Fibroblast of villous mesenchyme (primary cell): Measurements from ENCODE around the gene ZNF574. TPM values are rescaled to one million over a fixed set of nuclear protein-coding genes. Genes with fewer than 3 reads are reported as not detected.

Experiments used
- DNase-seq: peaks from one replicate; pipeline ENCODE4 v3.0.0-alpha.2; 2010; ENCODE audit warnings: low read depth
- H3K4me3 ChIP-seq: 2 replicates; pipeline ENCODE4 v1.5.1; 2011; ENCODE audit warnings: low read depth, mild to moderate bottlenecking, low read length
- total RNA-seq: library from RNA; depleted of rRNA; stranded (reverse); fragments of >200 nt; gene quantifications from 2 replicates; pipeline ENCODE4 v1.2.3, GENCODE V29; 2012
- TF ChIP-seq, protein P1 (sequence below): IDR thresholded peaks from 2 replicates; pipeline ENCODE4 v1.5.1; 2012; ENCODE audit warnings: low read depth, mild to moderate bottlenecking, low read length; ENCODE audit not compliant: insufficient read depth

Gene ZNF574
- total RNA-seq, 1 donor, result 19.0 TPM

DNA sequence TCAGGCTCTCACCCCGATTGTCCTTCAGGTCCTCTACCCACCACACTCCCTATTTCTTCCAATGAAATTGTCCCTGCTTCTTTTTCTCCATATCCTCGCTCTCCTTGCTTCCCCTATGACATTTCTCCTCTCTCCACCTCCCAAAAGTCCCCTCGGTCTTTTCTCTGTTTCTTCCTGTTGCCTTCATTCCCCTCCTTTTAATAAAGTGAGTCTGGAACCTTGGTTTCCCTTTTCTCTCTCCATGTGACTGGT lies 676 bp upstream of the ZNF574 start:
- H3K4me3 ChIP-seq, result peak overlapping the region; percentile 78
- DNase-seq, result no peak
- TF ChIP-seq, protein P1, sequence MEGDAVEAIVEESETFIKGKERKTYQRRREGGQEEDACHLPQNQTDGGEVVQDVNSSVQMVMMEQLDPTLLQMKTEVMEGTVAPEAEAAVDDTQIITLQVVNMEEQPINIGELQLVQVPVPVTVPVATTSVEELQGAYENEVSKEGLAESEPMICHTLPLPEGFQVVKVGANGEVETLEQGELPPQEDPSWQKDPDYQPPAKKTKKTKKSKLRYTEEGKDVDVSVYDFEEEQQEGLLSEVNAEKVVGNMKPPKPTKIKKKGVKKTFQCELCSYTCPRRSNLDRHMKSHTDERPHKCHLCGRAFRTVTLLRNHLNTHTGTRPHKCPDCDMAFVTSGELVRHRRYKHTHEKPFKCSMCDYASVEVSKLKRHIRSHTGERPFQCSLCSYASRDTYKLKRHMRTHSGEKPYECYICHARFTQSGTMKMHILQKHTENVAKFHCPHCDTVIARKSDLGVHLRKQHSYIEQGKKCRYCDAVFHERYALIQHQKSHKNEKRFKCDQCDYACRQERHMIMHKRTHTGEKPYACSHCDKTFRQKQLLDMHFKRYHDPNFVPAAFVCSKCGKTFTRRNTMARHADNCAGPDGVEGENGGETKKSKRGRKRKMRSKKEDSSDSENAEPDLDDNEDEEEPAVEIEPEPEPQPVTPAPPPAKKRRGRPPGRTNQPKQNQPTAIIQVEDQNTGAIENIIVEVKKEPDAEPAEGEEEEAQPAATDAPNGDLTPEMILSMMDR, result no peak

DNA sequence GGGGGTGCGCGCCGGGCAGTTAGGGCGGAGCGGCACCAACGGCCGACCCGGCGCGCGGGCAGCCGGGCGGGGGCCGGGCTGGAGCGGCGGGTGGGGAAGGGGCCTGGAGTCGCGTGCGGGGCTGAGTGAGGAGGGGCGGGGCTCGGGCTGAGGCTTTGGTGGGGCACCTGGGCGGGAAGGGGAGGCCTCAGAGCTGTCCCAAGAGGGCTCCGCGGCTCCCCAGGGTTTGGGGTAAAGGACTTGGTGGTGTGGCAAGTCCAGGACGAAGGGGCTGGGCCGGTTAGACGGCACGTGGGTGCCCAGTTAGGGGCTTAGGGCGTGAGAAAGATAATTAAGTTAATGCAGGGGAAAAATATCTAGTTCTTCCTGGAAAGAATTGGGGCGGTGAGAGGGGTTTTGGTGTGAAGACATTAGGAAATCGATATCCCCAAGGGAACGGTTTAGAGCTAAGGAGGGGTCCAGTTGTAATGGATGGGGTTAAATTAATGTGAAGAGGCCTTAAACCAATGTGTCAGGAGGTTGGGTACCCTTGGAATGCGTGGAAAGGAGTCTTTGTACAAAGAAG lies 496 bp downstream of the ZNF574 start:
- H3K4me3 ChIP-seq, result peak overlapping the region; percentile 90
- TF ChIP-seq, protein P1, result no peak
- DNase-seq, result no peak

DNA sequence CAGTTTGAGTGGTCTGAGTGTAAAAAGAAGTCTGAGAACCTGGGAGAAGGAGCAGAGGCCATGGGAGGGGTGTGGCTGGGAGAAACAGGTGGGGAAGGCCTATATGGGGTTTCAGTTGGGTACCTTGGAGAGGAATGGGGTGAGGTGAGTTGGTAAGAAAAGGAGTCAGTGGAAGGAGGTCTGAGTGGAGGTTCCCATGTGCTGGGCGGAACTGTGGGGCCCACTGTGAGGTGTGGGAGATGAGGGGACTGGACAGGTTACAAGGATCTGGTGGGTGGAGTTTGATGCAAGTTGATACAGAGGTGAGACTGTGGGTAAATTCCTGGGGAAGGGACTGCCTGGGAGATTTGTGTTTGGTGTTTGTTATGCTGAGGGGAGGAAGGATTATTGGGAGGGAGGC lies 2.1 kb downstream of the ZNF574 start:
- H3K4me3 ChIP-seq, result no peak overlapping the region
- DNase-seq, result no peak
- TF ChIP-seq, protein P1, result no peak

DNA sequence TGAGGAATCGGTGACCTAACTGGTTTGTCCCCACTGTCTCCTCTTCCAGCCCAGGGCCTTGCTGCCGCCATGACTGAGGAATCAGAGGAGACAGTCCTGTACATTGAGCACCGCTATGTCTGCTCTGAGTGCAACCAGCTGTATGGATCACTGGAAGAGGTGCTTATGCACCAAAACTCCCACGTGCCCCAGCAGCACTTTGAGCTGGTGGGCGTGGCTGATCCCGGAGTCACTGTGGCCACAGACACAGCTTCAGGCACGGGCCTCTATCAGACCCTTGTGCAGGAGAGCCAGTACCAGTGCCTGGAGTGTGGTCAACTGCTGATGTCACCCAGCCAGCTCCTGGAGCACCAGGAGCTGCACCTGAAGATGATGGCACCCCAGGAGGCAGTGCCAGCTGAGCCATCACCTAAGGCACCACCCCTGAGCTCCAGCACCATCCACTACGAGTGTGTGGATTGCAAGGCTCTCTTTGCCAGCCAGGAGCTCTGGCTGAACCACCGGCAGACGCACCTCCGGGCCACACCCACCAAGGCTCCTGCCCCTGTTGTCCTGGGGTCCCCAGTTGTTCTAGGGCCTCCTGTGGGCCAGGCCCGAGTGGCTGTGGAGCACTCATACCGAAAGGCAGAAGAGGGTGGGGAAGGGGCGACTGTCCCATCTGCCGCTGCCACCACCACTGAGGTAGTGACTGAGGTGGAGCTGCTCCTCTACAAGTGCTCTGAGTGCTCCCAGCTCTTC lies 2.7 kb downstream of the ZNF574 start:
- TF ChIP-seq, protein P1, result no peak
- DNase-seq, result no peak
- no peak overlapping the region for H3K4me3 ChIP-seq

DNA sequence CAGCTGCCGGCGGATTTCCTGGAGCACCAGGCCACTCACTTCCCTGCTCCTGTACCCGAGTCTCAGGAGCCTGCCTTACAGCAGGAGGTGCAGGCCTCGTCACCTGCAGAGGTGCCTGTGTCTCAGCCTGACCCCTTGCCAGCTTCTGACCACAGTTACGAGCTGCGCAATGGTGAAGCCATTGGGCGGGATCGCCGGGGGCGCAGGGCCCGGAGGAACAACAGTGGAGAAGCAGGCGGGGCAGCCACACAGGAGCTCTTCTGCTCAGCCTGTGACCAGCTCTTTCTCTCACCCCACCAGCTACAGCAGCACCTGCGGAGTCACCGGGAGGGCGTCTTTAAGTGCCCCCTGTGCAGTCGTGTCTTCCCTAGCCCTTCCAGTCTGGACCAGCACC lies 3.3 kb downstream of the ZNF574 start:
- no peak for DNase-seq

DNA sequence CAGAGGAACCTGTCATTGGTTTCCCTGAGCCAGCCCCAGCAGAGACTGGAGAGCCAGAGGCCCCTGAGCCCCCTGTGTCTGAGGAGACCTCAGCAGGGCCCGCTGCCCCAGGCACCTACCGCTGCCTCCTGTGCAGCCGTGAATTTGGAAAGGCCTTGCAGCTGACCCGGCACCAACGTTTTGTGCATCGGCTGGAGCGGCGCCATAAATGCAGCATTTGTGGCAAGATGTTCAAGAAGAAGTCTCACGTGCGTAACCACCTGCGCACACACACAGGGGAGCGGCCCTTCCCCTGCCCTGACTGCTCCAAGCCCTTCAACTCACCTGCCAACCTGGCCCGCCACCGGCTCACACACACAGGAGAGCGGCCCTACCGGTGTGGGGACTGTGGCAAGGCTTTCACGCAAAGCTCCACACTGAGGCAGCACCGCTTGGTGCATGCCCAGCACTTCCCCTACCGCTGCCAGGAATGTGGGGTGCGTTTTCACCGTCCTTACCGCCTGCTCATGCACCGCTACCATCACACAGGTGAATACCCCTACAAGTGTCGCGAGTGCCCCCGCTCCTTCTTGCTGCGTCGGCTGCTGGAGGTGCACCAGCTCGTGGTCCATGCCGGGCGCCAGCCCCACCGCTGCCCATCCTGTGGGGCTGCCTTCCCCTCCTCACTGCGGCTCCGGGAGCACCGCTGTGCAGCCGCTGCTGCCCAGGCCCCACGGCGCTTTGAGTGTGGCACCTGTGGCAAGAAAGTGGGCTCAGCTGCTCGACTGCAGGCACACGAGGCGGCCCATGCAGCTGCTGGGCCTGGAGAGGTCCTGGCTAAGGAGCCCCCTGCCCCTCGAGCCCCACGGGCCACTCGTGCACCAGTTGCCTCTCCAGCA lies 4.2 kb downstream of the ZNF574 start:
- H3K4me3 ChIP-seq, result no peak overlapping the region
- TF ChIP-seq, protein P1, result no peak
- DNase-seq, result no peak

More for the DNA sequence above, 3.3 kb downstream of the ZNF574 start:
- TF ChIP-seq, protein P1, result no peak
- no peak overlapping the region for H3K4me3 ChIP-seq
